GM18517 (cell line): Measurements from ENCODE around the gene INHBA.

Experiments used
- ATAC-seq: cut with Tn5 transposase; IDR thresholded peaks from one replicate; pipeline ENCODE4 v1.9.1; 2021; ENCODE audit warnings: mild to moderate bottlenecking, moderate library complexity; ENCODE audit not compliant: unreplicated experiment

INHBA gene

DNA sequence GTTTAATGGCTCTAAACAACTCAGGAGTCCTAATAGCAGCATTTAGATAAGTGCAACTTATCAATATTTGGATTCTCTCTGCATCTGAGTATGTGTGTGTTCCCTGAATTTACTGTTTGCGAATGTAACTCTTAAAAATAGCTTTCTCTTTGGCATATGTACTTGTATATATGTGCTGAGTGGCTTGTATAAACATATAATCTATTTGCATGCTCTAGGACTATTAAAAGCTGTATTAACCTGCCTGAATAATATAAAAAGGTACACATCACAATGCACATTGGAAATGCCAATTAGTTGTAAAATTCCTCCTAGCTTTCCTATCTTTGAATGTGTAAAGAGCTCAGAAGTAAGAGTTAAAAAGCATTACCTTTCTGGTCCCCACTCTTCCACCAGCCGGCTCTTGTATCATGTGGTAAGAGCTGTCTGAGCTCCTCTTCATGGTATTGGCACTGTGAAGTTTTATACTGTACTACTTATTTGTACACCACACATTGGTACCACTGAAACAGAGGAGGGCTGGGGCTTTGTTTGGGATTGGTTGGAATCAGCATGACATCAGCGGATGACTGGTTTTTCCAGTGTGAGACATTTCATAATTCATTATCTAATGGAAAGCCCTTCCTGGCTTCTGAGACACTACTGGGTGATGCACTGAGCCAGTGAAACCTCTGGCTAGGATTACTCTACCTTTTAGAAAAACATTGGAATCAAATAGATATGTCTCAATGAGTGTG lies at the start of gene INHBA:
Gene INHBA, minus strand, starts transcription at position 456 of the 737 bp plus-strand sequence. CDS start 2,716 bp downstream, outside the sequence.
- ATAC-seq = no peak

DNA sequence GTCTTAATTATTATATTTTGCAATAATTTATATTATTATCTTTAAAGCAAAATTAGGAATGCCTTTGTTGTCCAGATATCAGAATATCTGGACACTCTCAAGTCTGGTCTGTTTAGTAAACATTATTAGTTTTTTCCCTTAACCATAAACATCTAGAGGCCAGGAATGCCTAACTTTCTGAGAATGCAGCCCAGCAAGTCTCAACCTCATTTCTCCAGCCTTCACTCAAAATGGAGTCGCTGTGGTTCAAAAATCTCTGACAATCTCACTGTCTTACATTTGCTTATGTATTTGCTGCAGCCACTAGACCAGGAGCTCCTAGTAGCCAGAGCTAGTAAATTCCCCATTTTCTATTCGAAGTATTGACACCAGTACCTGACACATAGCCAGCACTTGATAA lies 49.7 kb upstream of the INHBA start:
- no peak for ATAC-seq

DNA sequence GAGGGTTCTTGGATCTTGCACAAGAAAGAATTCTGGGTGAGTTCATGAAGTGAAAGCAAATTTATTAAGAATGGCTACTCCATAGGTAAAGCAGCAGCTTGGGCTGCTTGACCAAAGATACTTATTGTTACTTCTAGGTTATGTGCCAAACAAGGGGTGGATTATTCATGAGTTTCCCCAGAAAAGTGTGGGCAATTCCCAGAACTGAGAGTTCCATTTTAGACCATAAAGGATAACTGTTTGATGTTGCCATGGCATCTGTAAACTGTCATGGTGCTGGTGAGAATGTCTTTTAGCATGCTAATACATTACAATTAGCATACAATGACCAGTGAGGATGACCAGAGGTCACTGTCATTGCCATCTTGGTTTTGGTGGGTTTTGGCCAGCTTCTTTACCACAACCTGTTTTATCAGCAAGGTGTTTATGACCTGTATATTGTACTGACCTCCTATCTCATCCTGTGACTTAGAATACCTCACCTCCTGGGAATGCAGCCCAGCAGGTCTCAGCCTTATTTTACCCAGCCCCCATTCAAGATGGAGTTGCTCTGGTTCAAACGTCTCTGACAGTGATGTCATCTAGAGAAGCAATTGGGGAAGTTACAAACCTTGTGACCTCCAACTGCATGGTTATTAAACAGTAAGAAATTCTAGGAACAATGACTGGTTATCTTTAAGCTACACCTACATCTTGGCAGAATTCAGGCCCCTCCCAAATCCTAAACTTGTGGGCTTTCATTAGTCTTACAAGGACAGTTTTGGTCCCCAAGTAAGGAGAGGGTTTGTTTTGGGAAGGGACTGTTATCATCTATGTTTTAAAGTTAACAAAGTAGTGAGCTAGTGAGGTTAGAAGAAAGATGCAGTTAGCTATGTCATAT lies 48.0 kb upstream of the INHBA start:
- ATAC-seq = no peak

DNA sequence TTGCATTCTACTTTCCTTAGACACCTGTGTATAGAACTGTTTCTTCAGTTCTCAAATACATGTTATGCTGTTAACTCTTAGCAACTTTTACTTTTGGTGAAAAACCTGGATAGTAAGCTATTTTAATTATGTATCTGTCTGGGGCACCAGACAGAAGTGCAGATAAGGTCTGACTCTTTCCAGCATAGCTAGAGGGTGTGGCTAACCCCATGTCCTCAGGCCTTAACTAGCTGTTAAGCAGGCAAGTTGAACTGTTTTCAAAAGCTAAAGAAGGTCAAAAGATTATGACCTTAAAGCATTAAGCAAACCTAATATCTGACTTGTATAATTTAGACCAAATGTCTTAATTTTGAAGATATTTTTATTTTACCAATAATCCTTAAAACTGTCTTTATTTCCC lies 45.1 kb upstream of the INHBA start:
- no peak for ATAC-seq

DNA sequence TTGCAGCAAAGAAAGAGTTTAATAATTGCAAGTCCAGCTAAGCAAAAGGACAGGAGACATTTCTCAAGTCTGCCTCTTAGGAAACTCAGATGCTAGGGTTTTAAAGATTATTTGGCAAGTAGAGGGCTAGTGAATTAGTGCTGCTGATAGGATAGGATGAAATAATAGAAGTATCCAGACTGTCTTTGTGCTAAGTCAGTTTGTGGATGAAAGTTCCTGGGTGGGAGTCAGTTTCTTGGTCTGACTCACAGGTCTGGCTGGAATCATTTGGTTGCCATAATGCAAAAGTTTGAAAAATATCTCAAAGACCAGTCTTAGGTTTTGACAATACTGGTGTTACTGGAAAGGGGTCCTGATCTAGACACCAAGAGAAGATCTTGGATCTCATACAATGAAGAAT lies 42.6 kb upstream of the INHBA start:
- ATAC-seq = no peak

DNA sequence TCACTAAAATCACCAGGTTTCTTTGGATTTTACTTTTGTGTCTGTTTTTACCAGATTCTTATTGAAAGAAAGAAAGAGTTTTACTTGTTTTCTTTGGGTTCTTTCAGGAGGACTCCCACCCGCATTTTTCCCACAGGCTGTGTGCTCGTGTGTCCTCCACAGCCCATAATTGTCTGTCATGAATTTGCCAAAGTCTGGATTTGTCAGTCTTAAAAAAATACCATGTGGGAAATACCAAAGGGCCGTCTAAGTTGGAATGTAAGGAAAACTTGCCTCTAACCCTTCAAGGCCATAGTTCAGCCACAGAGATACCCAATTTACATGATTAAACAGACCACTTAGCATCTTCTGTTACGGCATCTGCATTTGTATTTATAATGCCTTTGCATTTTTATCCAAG lies 41.3 kb upstream of the INHBA start:
- no peak for ATAC-seq

DNA sequence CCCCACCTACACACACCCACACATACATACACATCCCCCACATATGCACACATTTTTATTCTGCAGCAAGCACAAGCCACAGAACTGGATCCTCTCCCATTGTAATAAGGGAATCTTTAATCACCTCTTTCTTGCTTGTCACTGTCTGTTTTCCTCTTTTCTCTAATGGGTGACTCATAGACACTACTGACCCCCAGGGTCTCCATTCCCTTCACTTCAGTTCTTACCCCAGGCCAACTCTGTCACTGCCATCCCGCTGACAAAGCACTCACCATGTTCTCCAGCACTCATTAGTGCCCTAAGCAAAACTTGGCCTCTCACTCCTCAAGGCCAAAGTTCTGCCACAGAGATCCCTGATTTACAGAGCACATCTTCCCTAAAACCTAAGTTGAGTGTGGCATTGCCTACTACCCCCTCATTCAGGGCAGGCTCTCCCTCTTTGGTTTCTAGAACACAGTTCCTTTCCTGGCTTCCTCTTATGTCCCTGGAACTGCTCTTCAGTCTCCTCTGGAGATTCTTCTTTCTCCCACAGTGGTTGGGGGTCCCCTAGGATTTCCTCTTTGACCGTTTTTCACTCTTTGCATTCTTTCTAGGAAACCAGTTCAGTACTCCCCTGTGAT lies 39.6 kb upstream of the INHBA start:
- no peak for ATAC-seq

DNA sequence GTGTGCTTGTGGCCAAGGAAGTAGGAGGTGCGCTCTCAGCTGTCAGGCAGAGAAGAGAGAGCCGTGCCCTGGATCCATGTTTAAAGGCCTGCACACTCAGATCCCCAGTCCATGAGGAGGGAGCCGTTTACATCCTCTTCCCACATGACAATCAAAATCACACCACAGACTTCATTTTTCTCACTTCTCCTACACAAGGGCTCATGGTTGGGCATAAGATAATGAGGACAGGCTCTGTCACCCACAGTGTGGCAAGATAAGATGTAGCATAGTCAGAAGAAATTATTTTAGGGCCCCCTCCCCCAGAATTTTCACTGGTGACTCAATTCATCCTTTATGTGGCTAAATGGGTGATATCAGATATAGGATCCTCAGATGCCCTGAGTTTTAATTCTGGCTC lies 35.9 kb upstream of the INHBA start:
- ATAC-seq = no peak

DNA sequence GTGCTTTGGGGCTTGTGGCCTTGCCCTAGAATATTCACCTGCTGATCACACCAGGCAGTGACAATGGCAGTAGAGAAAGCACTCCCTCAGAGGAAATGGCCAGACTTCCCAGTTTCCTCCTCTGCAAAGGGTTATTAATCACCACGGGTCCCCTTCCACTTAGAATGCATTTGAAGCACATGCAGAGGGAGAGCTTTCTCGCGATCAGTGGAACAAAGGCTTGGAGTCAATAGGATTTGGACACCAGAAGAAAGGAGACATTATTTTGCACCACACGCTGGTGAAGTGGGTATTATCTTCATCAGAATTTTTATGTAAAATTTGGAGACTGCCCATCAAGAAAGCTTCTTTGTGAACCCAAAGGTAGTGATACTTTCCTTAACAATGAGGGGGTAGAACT lies 35.4 kb upstream of the INHBA start:
- ATAC-seq = no peak

DNA sequence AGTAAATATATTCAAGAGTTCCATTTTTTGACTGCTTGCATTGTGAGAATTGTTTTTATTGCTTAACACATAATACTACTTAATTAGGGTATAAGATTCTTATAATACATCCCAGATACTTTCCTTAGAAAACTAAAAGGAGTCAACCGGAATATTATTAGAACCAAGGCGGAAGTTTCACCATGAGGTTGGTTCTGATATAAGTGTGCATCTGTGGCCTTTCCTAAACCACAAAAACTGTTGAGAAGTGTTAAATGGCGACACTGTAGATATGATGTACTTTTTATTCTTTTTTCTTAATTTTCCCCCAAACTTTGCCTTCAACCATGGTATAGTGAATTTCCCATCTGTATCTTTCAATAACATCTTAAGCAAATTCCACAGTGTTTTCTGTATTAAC lies 32.3 kb upstream of the INHBA start:
- ATAC-seq = no peak

DNA sequence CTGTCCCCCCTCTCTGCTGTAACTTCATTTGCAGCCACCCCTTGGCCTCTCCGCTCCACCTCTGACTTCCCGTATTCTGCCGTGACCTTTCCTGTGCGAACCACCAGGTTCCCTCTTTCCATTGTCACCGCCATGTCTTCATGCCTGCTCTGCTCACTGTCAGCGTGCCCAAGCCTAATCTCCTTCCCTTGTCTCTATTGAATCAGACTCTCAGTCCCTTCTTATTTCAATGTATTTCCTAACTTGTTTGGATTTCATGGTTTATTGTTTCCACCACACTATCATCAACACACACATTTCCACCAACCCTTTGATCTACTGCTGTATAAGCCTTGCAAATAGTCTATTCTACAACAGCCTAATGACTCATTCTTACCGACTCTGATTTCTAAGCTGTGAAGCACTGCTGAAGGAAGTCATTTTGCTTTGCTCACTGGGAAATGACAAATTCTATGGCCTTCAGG lies 30.0 kb upstream of the INHBA start:
- ATAC-seq = no peak

DNA sequence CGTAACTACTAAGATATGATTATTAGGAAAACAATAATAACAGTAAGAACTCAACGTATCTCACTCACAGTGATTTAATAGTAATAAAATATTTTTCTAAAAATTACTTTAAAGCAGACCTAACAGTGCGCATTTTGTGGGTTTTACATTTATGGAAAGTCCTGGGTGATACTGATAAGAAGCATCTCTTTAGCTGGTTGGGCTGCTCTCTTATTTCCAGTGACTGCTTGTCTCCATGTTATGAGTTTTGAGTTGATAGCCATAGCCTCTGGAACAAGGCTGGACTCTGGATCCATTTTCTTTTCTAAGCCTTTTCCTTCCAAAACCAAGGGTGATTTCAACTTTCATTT lies 29.5 kb upstream of the INHBA start:
- no peak for ATAC-seq

DNA sequence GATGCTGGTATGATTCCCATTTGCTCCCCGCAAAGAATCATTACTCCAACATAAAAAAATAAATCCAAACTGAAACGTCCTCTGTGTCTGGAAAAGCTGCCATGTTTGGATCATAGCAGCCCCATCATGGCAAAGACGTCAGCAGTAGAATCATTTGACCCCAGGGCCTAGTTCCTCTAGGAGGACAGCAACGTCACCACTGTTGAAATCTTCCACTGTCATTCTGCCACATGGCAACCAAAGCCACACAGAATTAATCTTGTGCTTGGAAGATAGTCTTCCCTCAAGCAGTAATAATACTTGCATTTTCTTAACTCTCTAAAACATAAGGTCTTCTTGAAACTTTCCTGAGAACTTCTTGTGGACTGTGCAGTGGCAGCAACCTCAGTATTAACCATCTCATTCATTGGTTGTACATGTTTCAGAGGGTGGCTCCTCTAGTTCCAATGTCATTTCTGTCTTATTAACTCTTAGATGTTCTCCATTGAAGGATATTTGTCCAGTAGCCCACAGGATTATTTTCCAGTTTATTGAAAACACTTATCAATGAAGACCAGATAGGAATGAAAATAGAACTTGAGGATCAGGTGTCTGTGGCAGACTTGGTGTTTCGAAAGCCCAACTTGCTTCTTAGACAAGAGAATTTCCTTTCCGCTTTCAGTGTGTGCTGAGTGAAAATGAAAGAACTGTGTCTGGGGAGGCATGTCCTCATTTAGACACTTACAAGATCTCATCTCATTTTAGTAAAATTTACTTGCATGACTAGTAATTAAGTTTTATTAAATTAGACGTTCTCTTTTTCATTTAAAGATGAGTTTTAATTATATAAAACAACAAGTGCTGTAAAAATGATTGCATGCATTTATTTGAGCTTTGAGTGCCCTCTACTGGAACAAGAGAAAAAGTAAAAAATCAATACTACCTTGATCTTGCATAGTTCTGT lies 28.9 kb upstream of the INHBA start:
- peak; percentile 93 for ATAC-seq

DNA sequence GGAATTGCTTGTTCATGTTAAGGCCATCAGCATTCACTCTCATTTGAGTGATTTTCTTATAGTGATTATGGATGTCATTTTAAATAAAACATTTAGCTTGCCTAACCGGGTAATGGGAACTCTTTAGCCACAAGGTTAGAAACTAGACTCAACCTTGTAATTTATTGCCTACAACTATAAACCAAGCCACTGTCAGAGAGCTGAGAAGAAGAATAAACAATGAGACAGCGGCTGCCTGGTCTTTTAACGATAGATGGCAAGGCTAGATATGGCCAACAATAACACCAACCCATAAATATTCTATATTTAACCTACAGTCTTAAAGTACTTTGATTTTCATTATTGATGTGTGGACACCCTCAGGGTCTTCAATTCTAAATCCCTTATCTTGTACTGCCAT lies 27.8 kb upstream of the INHBA start:
- ATAC-seq = no peak

DNA sequence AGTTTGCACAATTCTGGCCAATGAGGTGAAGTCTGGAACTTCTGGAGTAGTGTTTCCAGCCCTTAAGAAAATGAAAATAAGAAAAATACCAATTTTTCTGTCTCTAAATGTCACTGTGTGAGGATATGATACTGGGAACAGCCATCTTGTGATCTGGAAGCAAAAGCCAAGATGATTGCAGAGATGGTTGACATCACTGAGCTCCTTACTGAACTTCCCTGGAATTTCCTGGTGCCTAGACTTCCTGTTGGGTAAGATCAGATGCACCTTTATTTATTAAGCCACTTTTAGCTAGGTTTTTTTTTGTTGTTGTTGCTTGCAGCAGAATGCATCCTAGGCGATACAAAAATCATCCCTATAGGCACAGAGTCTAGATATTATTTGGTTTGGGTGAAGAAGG lies 27.3 kb upstream of the INHBA start:
- no peak for ATAC-seq

DNA sequence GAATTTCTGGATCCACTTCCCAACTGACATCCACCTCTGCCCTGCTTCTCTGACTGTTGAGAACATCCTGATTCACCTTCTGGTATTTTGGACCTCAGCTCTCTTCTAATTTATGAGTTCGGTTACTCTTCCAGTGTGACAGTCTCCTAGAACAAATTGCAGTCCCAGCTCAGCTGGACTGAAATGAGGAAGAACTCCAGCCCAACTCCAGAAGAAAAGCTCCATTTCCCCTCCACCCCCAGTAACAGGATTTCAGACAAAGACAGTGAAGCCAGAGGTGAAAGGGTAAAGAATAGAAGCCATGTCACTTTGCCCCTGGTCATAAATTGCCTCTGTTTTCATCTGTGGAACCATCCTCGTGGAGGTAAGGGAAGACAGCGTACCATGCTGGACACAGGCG lies 26.2 kb upstream of the INHBA start:
- no peak for ATAC-seq

DNA sequence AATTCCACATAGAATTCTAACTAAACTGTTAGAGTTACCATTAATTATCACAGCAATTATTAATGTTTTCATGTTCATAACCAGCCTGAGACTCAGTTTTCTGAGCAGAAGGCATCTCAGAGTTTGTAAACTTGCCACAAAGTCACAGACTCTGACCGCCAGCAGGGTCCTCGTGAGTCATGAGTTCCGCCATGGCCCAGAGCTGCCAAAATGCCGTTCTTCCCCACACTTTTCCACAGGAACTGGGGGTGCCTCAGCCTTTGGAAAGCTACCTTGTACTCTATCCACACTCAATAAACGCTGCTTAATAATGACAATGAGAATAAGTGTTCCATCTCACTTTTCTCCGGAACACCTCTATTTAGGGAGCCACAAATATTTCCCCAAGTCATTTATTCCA lies 22.1 kb upstream of the INHBA start:
- no peak for ATAC-seq

DNA sequence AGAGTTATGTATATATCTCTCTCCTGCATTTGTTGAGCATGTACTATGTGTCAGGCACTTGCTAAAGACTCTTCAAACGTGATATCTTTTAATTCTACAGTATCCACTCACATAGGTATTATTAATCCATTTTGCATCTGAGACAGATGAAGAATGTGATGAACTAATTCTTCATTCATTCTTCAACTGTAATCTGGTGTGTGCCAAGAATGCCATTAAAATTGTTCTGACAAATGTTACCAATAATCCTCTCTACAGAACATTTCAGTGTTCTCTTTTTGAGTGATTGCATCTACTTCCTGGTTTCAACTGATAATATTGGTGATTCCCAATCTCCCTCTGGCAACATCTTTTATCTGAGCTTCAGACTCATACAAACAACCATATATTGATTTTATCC lies 18.0 kb upstream of the INHBA start:
- ATAC-seq = no peak

DNA sequence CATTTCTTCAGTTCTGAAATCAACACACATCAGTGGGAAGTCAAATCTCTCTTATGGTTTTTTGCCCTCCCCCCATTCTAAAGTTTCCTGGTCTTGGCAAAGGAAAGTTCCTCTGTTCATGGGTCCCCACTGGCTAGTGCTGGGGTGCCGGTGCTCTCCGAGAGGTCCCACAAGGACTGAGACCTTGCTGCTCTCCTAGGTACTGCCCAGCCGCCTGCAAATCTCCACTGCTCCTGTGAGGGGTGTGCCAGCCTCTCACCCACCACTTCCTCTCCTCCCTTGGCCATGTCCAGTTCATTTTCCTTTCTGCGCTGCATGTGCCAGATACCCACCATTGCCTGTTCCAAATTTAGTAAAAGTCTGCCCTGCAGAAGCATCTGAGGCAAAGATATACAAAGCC lies 17.2 kb upstream of the INHBA start:
- ATAC-seq = no peak

DNA sequence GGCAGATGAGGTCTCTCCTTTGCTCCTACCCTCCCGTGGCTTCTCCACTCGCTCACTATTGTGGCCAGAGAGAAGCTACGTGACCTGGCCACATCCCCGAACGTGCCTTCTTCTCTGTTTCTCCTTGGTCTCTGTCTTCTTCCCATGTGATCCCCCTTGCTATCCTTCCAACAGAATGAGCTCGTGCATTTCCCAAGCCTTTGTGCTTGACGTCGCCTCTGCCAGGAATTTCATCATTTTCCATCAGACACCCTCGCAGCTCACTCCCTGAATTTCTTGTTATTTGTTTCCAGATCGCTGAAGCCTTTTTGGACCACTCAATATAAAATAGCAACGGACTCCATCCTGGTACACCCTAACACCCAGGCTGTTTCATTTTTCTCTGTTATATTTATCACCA lies 13.8 kb upstream of the INHBA start:
- no peak for ATAC-seq

DNA sequence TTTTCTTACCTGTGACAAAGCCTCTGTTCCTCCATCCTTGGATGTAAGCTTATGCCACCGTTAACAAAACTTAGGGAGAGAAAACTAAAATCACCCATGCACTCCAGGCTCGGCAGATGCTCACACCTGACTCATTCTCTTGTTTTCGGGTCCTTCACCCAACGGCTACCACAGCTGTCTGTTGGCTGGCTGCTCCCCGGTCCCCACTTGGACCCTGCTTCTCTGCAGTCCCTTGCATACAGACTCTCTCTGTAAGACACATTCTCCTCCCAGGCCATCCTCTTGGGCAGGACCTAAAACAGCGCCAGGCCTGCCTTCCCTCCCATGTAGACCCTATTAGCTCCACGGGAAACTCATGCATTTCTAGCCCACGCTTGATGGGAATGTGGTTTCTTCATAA lies 12.1 kb upstream of the INHBA start:
- ATAC-seq = no peak
